ENCODE measurements around the gene PNPLA5. TPM values are rescaled to one million over a fixed set of nuclear protein-coding genes. Genes with fewer than 3 reads are reported as not detected.

Gene PNPLA5, protein sequence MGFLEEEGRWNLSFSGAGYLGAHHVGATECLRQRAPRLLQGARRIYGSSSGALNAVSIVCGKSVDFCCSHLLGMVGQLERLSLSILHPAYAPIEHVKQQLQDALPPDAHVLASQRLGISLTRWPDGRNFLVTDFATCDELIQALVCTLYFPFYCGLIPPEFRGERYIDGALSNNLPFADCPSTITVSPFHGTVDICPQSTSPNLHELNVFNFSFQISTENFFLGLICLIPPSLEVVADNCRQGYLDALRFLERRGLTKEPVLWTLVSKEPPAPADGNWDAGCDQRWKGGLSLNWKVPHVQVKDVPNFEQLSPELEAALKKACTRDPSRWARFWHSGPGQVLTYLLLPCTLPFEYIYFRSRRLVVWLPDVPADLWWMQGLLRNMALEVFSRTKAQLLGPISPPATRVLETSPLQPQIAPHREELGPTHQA
- total RNA-seq (not detected), polyA plus RNA-seq (0.07 TPM)
- long read RNA-seq, donor 1: 0 reads
- long read RNA-seq, donor 2: 0 reads
- long read RNA-seq, donor 3: 0 reads
- long read RNA-seq, donor 4: 0 reads
- long read RNA-seq, donor 5: 0 reads
- long read RNA-seq, donor 6: 0 reads
- long read RNA-seq, donor 7: 0 reads
- long read RNA-seq, donor 8: 0 reads
- long read RNA-seq, donor 9: 0 reads
- long read RNA-seq, donor 10: 0 reads

- no peak within 1 kb of the TSS for H3K27ac ChIP-seq (ENCODE audit: low read depth in 1 of 2, low read length in 1 of 2)
- peaks cover 0 to 5% of the 10 kb centered on the region in 2 donors for H3K4me1 ChIP-seq (ENCODE audit: control insufficient read depth in 2 of 2, insufficient read depth in 2 of 2, low read length in 2 of 2)
- H3K27me3 ChIP-seq (ENCODE audit: control insufficient read depth in 2 of 2, insufficient read depth in 1 of 2, low read length in 1 of 2): peaks cover 24 to 66% of the 10 kb centered on the region in 2 donors
- 6% methylated on average over 72 of the region's 72 CpGs for WGBS
- no peak within 1 kb of the TSS for H3K4me3 ChIP-seq (ENCODE audit: low read length in 2 of 2)
- no peaks in the 10 kb centered on the region for H3K9me3 ChIP-seq (ENCODE audit: control insufficient read depth in 2 of 2, insufficient read depth in 1 of 2, low read length in 1 of 2)
- no peaks in the 10 kb centered on the region for H3K36me3 ChIP-seq (ENCODE audit: control insufficient read depth in 2 of 2, insufficient read depth in 2 of 2, low read length in 1 of 2)
- DNase-seq (ENCODE audit: low read depth in 6 of 9, low spot score in 9 of 9): peak in 1 of 9 donors; percentile 13
Observed at GRCh38 chr22:43891360-43892182, at the start of gene PNPLA5. TSS of gene PNPLA5 (minus strand) at chr22:43892013. CDS start at chr22:43891880, 133 bp downstream.

DNA sequence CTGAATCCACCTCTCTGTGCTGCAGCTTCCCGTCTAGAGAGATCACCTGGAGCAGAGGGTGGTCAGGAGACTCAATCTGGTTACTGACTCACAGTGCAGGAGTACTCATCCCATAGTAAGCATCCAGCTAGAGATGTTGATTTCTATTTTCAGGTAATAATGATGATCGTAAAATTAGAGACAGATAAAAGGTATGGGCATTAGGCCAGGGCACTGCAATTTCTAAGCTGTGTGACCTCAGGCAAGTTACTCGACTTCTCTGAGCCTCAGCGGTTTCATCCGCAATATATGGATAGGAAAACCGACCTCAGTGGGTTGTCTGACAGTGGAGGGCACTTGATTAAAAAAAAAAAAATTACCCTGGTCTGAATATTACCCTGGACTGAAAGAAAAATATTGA is 49.6 kb upstream of the PNPLA5 start:
- no peak overlapping the region for H3K27ac ChIP-seq (ENCODE audit: low read depth in 1 of 2, low read length in 1 of 2)
- no peak for DNase-seq (ENCODE audit: low read depth in 6 of 9, low spot score in 9 of 9)
- no peaks in the 10 kb centered on the region for H3K27me3 ChIP-seq (ENCODE audit: control insufficient read depth in 2 of 2, insufficient read depth in 1 of 2, low read length in 1 of 2)
- H3K4me1 ChIP-seq (ENCODE audit: control insufficient read depth in 2 of 2, insufficient read depth in 2 of 2, low read length in 2 of 2): no peaks in the 10 kb centered on the region
- no peaks in the 10 kb centered on the region for H3K9me3 ChIP-seq (ENCODE audit: control insufficient read depth in 2 of 2, insufficient read depth in 1 of 2, low read length in 1 of 2)
- H3K36me3 ChIP-seq (ENCODE audit: control insufficient read depth in 2 of 2, insufficient read depth in 2 of 2, low read length in 1 of 2): no peaks in the 10 kb centered on the region
- no peak overlapping the region for H3K4me3 ChIP-seq (ENCODE audit: low read length in 2 of 2)
- 92% methylated on average over 6 of the region's 6 CpGs for WGBS

DNA sequence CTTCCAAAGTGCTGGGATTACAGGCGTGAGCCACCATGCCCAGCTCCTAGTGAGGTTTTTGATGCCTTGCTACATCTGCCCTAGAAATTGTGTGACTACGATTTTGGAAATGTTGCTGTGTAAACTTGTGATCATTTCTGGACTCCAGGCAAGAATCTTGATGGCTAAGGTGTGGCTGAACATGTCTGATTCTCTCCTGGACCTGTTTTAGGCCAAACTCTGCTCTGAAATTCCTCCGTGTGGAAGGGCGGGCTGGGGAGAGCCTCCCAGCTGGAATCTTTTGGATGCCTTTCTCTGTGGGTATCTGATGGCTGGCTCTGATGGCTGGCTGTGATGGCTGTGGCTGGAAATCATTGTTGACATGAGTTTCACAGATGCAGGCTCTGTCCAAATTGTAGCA is 40.0 kb upstream of the PNPLA5 start:
- H3K9me3 ChIP-seq (ENCODE audit: control insufficient read depth in 2 of 2, insufficient read depth in 1 of 2, low read length in 1 of 2): no peaks in the 10 kb centered on the region
- no peaks in the 10 kb centered on the region for H3K4me1 ChIP-seq (ENCODE audit: control insufficient read depth in 2 of 2, insufficient read depth in 2 of 2, low read length in 2 of 2)
- H3K36me3 ChIP-seq (ENCODE audit: control insufficient read depth in 2 of 2, insufficient read depth in 2 of 2, low read length in 1 of 2): no peaks in the 10 kb centered on the region
- 88% methylated on average over 4 of the region's 4 CpGs for WGBS
- no peak overlapping the region for H3K4me3 ChIP-seq (ENCODE audit: low read length in 2 of 2)
- H3K27me3 ChIP-seq (ENCODE audit: control insufficient read depth in 2 of 2, insufficient read depth in 1 of 2, low read length in 1 of 2): peaks cover 0 to 6% of the 10 kb centered on the region in 2 donors
- DNase-seq (ENCODE audit: low read depth in 6 of 9, low spot score in 9 of 9): no peak
- no peak overlapping the region for H3K27ac ChIP-seq (ENCODE audit: low read depth in 1 of 2, low read length in 1 of 2)

DNA sequence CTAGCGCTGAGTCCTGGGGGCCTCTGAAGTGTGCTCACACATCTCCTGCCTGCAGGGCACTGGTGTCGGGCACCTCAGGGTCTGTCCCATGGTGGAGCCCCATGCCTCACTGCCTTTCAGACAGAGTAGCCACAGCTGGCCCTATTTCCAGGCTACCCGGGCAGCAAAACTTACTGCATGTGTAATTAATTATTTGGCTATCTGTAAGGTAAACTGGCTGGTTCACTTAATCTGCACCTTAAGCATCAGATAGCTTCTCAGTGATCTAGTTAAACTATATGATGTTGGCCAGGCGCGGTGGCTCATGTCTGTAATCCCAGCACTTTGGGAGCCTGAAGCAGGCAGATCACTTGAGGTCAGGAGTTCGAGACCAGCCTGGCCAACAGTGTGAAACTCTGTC is 37.1 kb upstream of the PNPLA5 start:
- 89% methylated on average over 6 of the region's 6 CpGs for WGBS
- peaks cover 3 to 5% of the 10 kb centered on the region in 2 donors for H3K9me3 ChIP-seq (ENCODE audit: control insufficient read depth in 2 of 2, insufficient read depth in 1 of 2, low read length in 1 of 2)
- H3K4me3 ChIP-seq (ENCODE audit: low read length in 2 of 2): no peak overlapping the region
- no peaks in the 10 kb centered on the region for H3K36me3 ChIP-seq (ENCODE audit: control insufficient read depth in 2 of 2, insufficient read depth in 2 of 2, low read length in 1 of 2)
- no peak for DNase-seq (ENCODE audit: low read depth in 6 of 9, low spot score in 9 of 9)
- H3K27me3 ChIP-seq (ENCODE audit: control insufficient read depth in 2 of 2, insufficient read depth in 1 of 2, low read length in 1 of 2): peaks cover 18 to 32% of the 10 kb centered on the region in 2 donors
- H3K4me1 ChIP-seq (ENCODE audit: control insufficient read depth in 2 of 2, insufficient read depth in 2 of 2, low read length in 2 of 2): peaks cover 0 to 5% of the 10 kb centered on the region in 2 donors
- H3K27ac ChIP-seq (ENCODE audit: low read depth in 1 of 2, low read length in 1 of 2): no peak overlapping the region

GRCh38 chr22:43928468-43928867 is 36.7 kb upstream of the PNPLA5 start:
- peaks cover 20 to 36% of the 10 kb centered on the region in 2 donors for H3K27me3 ChIP-seq (ENCODE audit: control insufficient read depth in 2 of 2, insufficient read depth in 1 of 2, low read length in 1 of 2)
- no peak overlapping the region for H3K27ac ChIP-seq (ENCODE audit: low read depth in 1 of 2, low read length in 1 of 2)
- WGBS: 73% methylated on average over 5 of the region's 5 CpGs
- no peak for DNase-seq (ENCODE audit: low read depth in 6 of 9, low spot score in 9 of 9)
- H3K4me3 ChIP-seq (ENCODE audit: low read length in 2 of 2): no peak overlapping the region
- peaks cover 4 to 5% of the 10 kb centered on the region in 2 donors for H3K9me3 ChIP-seq (ENCODE audit: control insufficient read depth in 2 of 2, insufficient read depth in 1 of 2, low read length in 1 of 2)
- H3K4me1 ChIP-seq (ENCODE audit: control insufficient read depth in 2 of 2, insufficient read depth in 2 of 2, low read length in 2 of 2): peaks cover 0 to 9% of the 10 kb centered on the region in 2 donors
- no peaks in the 10 kb centered on the region for H3K36me3 ChIP-seq (ENCODE audit: control insufficient read depth in 2 of 2, insufficient read depth in 2 of 2, low read length in 1 of 2)

DNA sequence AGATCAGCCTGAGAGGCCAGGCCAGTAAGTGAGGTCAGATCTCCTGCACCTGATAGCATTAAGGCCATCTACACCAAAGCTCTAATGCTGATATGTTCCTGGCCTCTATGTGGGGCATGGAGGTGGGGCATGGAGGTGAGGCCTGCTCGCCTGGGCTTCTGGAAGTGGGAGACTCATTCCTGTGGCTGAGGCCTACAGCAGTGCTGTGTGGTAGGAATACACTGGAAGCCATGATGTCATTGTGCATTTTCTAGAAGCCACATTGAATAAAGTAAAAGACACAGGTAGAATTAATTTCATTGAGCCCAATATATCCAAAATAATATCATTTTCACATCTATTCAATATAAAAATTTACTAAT is 34.5 kb upstream of the PNPLA5 start:
- no peak overlapping the region for H3K27ac ChIP-seq (ENCODE audit: low read depth in 1 of 2, low read length in 1 of 2)
- no peaks in the 10 kb centered on the region for H3K36me3 ChIP-seq (ENCODE audit: control insufficient read depth in 2 of 2, insufficient read depth in 2 of 2, low read length in 1 of 2)
- H3K4me3 ChIP-seq (ENCODE audit: low read length in 2 of 2): no peak overlapping the region
- no peak for DNase-seq (ENCODE audit: low read depth in 6 of 9, low spot score in 9 of 9)
- H3K27me3 ChIP-seq (ENCODE audit: control insufficient read depth in 2 of 2, insufficient read depth in 1 of 2, low read length in 1 of 2): peaks cover 24 to 51% of the 10 kb centered on the region in 2 donors
- peaks cover 0 to 11% of the 10 kb centered on the region in 2 donors for H3K4me1 ChIP-seq (ENCODE audit: control insufficient read depth in 2 of 2, insufficient read depth in 2 of 2, low read length in 2 of 2)
- H3K9me3 ChIP-seq (ENCODE audit: control insufficient read depth in 2 of 2, insufficient read depth in 1 of 2, low read length in 1 of 2): peaks cover 4 to 5% of the 10 kb centered on the region in 2 donors
- 92% methylated on average over 1 of the region's 1 CpG for WGBS

GRCh38 chr22:43925433-43926348 is 33.9 kb upstream of the PNPLA5 start:
- Histone ChIP-seq H3K27ac (ENCODE audit: low read depth in 1 of 2, low read length in 1 of 2) (no peak overlapping the region), H3K27me3 (ENCODE audit: control insufficient read depth in 2 of 2, insufficient read depth in 1 of 2, low read length in 1 of 2) (peaks cover 24 to 53% of the 10 kb centered on the region in 2 donors), H3K4me1 (ENCODE audit: control insufficient read depth in 2 of 2, insufficient read depth in 2 of 2, low read length in 2 of 2) (peaks cover 0 to 11% of the 10 kb centered on the region in 2 donors), H3K36me3 (ENCODE audit: control insufficient read depth in 2 of 2, insufficient read depth in 2 of 2, low read length in 1 of 2) (no peaks in the 10 kb centered on the region), H3K9me3 (ENCODE audit: control insufficient read depth in 2 of 2, insufficient read depth in 1 of 2, low read length in 1 of 2) (peaks cover 4 to 5% of the 10 kb centered on the region in 2 donors), H3K4me3 (ENCODE audit: low read length in 2 of 2) (no peak overlapping the region)
- DNase-seq (ENCODE audit: low read depth in 6 of 9, low spot score in 9 of 9): no peak
- WGBS: 87% methylated on average over 6 of the region's 6 CpGs

GRCh38 chr22:43924877-43925276 is 33.1 kb upstream of the PNPLA5 start:
- no peak for DNase-seq (ENCODE audit: low read depth in 6 of 9, low spot score in 9 of 9)
- WGBS: 69% methylated on average over 7 of the region's 7 CpGs
- H3K4me1 ChIP-seq (ENCODE audit: control insufficient read depth in 2 of 2, insufficient read depth in 2 of 2, low read length in 2 of 2): peaks cover 0 to 11% of the 10 kb centered on the region in 2 donors
- no peak overlapping the region for H3K4me3 ChIP-seq (ENCODE audit: low read length in 2 of 2)
- no peaks in the 10 kb centered on the region for H3K36me3 ChIP-seq (ENCODE audit: control insufficient read depth in 2 of 2, insufficient read depth in 2 of 2, low read length in 1 of 2)
- H3K9me3 ChIP-seq (ENCODE audit: control insufficient read depth in 2 of 2, insufficient read depth in 1 of 2, low read length in 1 of 2): peaks cover 4 to 5% of the 10 kb centered on the region in 2 donors
- H3K27ac ChIP-seq (ENCODE audit: low read depth in 1 of 2, low read length in 1 of 2): no peak overlapping the region
- H3K27me3 ChIP-seq (ENCODE audit: control insufficient read depth in 2 of 2, insufficient read depth in 1 of 2, low read length in 1 of 2): peaks cover 24 to 53% of the 10 kb centered on the region in 2 donors

All from thymus (tissue), 14 donors.